CD4-positive, alpha-beta T cell (primary cell): Measurements from ENCODE around the gene TENM4. TPM values are rescaled to one million over a fixed set of nuclear protein-coding genes. Genes with fewer than 3 reads are reported as not detected.

Source experiments
- ATAC-seq: fragments of 200-7000 bp; cut with Tn5 transposase; one replicate; pipeline ENCODE4 v1.10.0; 2022; ENCODE audit warnings: mild to moderate bottlenecking; ENCODE audit not compliant: poor library complexity
- CTCF ChIA-PET: fragments of 350-600 bp; sonication (Branson Sonifier 250); formaldehyde crosslinking; loops from one replicate; lab custom pipeline; 2021; ENCODE audit warnings: antibody characterized with exemption, inconsistent platforms; lab: Charles Lee
- POLR2A ChIA-PET: fragments of 350-600 bp; sonication (Branson Sonifier 250); formaldehyde crosslinking; loops from one replicate; lab custom pipeline; 2021; ENCODE audit warnings: antibody characterized with exemption, inconsistent platforms; lab: Charles Lee
- DNase-seq, 14 experiments: peaks; one replicate each; pipeline ENCODE4 v3.0.0-alpha.2; 2013 to 2020; ENCODE audit warnings: mixed read lengths in 2 of 14
- H3K27ac ChIP-seq, 2 donors: one replicate each; pipeline versions ENCODE4 v1.5.1 to v1.7.0; 2013; ENCODE audit warnings: low read length in 2 of 2, low read depth in 1 of 2, mild to moderate bottlenecking in 1 of 2
- H3K27me3 ChIP-seq, 2 experiments: 1 replicate in 1 of 2; 2 replicates in 1 of 2; pipeline versions ENCODE4 v1.6.1 to v1.7.0; 2013; ENCODE audit warnings: low read length in 2 of 2, control low read depth in 1 of 2, mild to moderate bottlenecking in 1 of 2, moderate library complexity in 1 of 2; ENCODE audit not compliant: insufficient read depth in 2 of 2, control insufficient read depth in 1 of 2
- H3K36me3 ChIP-seq: one replicate; pipeline ENCODE4 v1.6.1; 2013; ENCODE audit warnings: low read length, control low read depth; ENCODE audit not compliant: insufficient read depth
- H3K4me1 ChIP-seq: one replicate; pipeline ENCODE4 v1.6.1; 2013; ENCODE audit warnings: low read length, control low read depth; ENCODE audit not compliant: insufficient read depth
- H3K4me3 ChIP-seq: one replicate; pipeline ENCODE4 v1.5.1; 2013; ENCODE audit warnings: mild to moderate bottlenecking, low read length, moderate library complexity
- H3K9me3 ChIP-seq, 2 experiments: 1 replicate in 1 of 2; 2 replicates in 1 of 2; pipeline versions ENCODE4 v1.6.1 to v1.7.0; 2013; ENCODE audit warnings: low read length in 2 of 2, mild to moderate bottlenecking in 2 of 2, control low read depth in 1 of 2, moderate library complexity in 1 of 2; ENCODE audit not compliant: control insufficient read depth in 1 of 2, insufficient read depth in 1 of 2
- H3K27ac Mint-ChIP-seq: one replicate; pipeline ENCODE4 v1.8.0; 2020; ENCODE audit warnings: mixed read lengths
- H3K27me3 Mint-ChIP-seq: one replicate; pipeline ENCODE4 v1.8.0; 2021; ENCODE audit warnings: mixed read lengths
- H3K36me3 Mint-ChIP-seq: one replicate; pipeline ENCODE4 v1.8.0; 2021; ENCODE audit warnings: low read depth, mixed read lengths
- H3K4me1 Mint-ChIP-seq: one replicate; pipeline ENCODE4 v1.8.0; 2021; ENCODE audit warnings: low read depth, mixed read lengths
- H3K4me3 Mint-ChIP-seq: one replicate; pipeline ENCODE4 v1.8.0; 2020; ENCODE audit warnings: mild to moderate bottlenecking, mixed read lengths
- H3K9me3 Mint-ChIP-seq: one replicate; pipeline ENCODE4 v1.8.0; 2020; ENCODE audit warnings: mixed read lengths
- CTCF ChIP-seq: fragments of 200-600 bp; IDR thresholded peaks from one replicate; pipeline ENCODE4 v1.8.0; 2022; ENCODE audit warnings: antibody characterized with exemption, mild to moderate bottlenecking
- intact Hi-C, 2 experiments: fragments of 100-400 bp; cut with DNase I in 1 of 2; cut with micrococcal nuclease in 1 of 2; formaldehyde crosslinking; loops; one replicate each; pipeline versions ENCODE4 v1.15.1 to v1.9.0; 2023 to 2025; cut with DNase I, micrococcal nuclease
- total RNA-seq, 174 experiments: library from RNA in 2 of 174; stranded (reverse) in 2 of 174; gene quantifications; one replicate each; pipeline ENCODE4 v1.2.3 and lab custom pipeline; 2021 to 2026

TENM4 gene
- total RNA-seq, 2 experiments from 2014 or later = 0.22 to 0.31 TPM

GRCh38 chr11:78943841-78944240 lies 497.0 kb downstream of the TENM4 start:
- no peak for TF ChIP-seq CTCF

GRCh38 chr11:78943154-78943553 lies 497.7 kb downstream of the TENM4 start:
- intact Hi-C loops = no loop called here
- no peak overlapping the region for H3K4me3 ChIP-seq
- no peaks in the 10 kb centered on the region for H3K4me1 Mint-ChIP-seq
- no peak overlapping the region for H3K4me3 Mint-ChIP-seq
- no peaks in the 10 kb centered on the region for H3K36me3 Mint-ChIP-seq
- no peaks in the 10 kb centered on the region for H3K27me3 ChIP-seq
- ATAC-seq = no peak
- ChIA-PET CTCF (no interaction called here), POLR2A (no interaction called here)
- no peaks in the 10 kb centered on the region for H3K36me3 ChIP-seq
- H3K4me1 ChIP-seq = no peaks in the 10 kb centered on the region
- peaks cover 30% of the 10 kb centered on the region for H3K27me3 Mint-ChIP-seq
- H3K9me3 ChIP-seq = no peaks in the 10 kb centered on the region
- no peak for TF ChIP-seq CTCF
- H3K27ac ChIP-seq = no peak overlapping the region
- no peak overlapping the region for H3K27ac Mint-ChIP-seq
- DNase-seq = no peak
- no peaks in the 10 kb centered on the region for H3K9me3 Mint-ChIP-seq

More at GRCh38 chr11:78943841-78944240, 497.0 kb downstream of the TENM4 start:
- Histone ChIP-seq H3K4me1 (no peaks in the 10 kb centered on the region), H3K9me3 (no peaks in the 10 kb centered on the region), H3K36me3 (no peaks in the 10 kb centered on the region), H3K27ac (no peak overlapping the region), H3K4me3 (no peak overlapping the region), H3K27me3 (no peaks in the 10 kb centered on the region)
- POLR2A ChIA-PET = no interaction called here
- no peaks in the 10 kb centered on the region for H3K9me3 Mint-ChIP-seq
- no peaks in the 10 kb centered on the region for H3K4me1 Mint-ChIP-seq
- DNase-seq = no peak
- CTCF ChIA-PET = no interaction called here
- no peak for ATAC-seq
- no peak overlapping the region for H3K27ac Mint-ChIP-seq
- no peak overlapping the region for H3K4me3 Mint-ChIP-seq
- intact Hi-C loops = no loop called here
- peaks cover 29% of the 10 kb centered on the region for H3K27me3 Mint-ChIP-seq
- no peaks in the 10 kb centered on the region for H3K36me3 Mint-ChIP-seq

GRCh38 chr11:78941226-78941851 lies 499.5 kb downstream of the TENM4 start:
- no peak for TF ChIP-seq CTCF
- Mint-ChIP-seq H3K36me3 (no peaks in the 10 kb centered on the region), H3K27ac (no peak overlapping the region), H3K4me3 (no peak overlapping the region), H3K9me3 (no peaks in the 10 kb centered on the region), H3K27me3 (peaks cover 30% of the 10 kb centered on the region), H3K4me1 (no peaks in the 10 kb centered on the region)
- intact Hi-C loops = no loop called here
- CTCF ChIA-PET = no interaction called here
- Histone ChIP-seq H3K9me3 (no peaks in the 10 kb centered on the region), H3K36me3 (no peaks in the 10 kb centered on the region), H3K4me3 (no peak overlapping the region), H3K4me1 (no peaks in the 10 kb centered on the region), H3K27me3 (no peaks in the 10 kb centered on the region), H3K27ac (no peak overlapping the region)
- ATAC-seq (no peak), DNase-seq (no peak)
- POLR2A ChIA-PET = no interaction called here
